H1 (cell line): ENCODE measurements around the gene GMCL2. TPM values are rescaled to one million over a fixed set of nuclear protein-coding genes. Genes with fewer than 3 reads are reported as not detected.
A peak's percentile ranks its signal among the peaks of the same experiment; 100 is the strongest.

Source experiments
- CTCF ChIA-PET: fragments of 300-600 bp; sonication (Branson Sonifier 250); formaldehyde crosslinking; loops from one replicate; lab custom pipeline; 2021; ENCODE audit not compliant: partially characterized antibody; lab: Charles Lee
- POLR2A ChIA-PET: fragments of 300-600 bp; sonication (Branson Sonifier 250); formaldehyde crosslinking; loops from one replicate; lab custom pipeline; 2021; ENCODE audit warnings: inconsistent platforms; ENCODE audit not compliant: partially characterized antibody; lab: Charles Lee
- DNase-seq, 2 experiments: peaks; one replicate each; pipeline versions ENCODE4 v3.0.0 to v3.0.0-alpha.2; 2010 to 2022; ENCODE audit warnings: low spot score in 2 of 2, low read depth in 1 of 2, mixed read lengths in 1 of 2
- FAIRE-seq: peaks from 2 replicates; lab custom pipeline; 2011; peaks lifted over from hg19 to GRCh38; lab: Jason Lieb, UNC
- H2AFZ ChIP-seq: 2 replicates; pipeline ENCODE4 v1.8.1; 2012; ENCODE audit warnings: low read length, inconsistent platforms
- H2AK5ac ChIP-seq: 2 replicates; pipeline ENCODE4 v1.6.1; 2013; ENCODE audit warnings: low read depth, low read length
- H2BK120ac ChIP-seq: replicated peaks from 2 replicates; pipeline ENCODE3; 2013; ENCODE audit warnings: low read depth, low read length, inconsistent platforms
- H2BK12ac ChIP-seq: 2 replicates; pipeline ENCODE4 v1.6.1; 2013; ENCODE audit warnings: low read depth, low read length
- H2BK15ac ChIP-seq: 2 replicates; pipeline ENCODE4 v1.6.1; 2013; ENCODE audit warnings: low read length
- H2BK20ac ChIP-seq: 2 replicates; pipeline ENCODE4 v1.6.1; 2013; ENCODE audit warnings: low read length
- H2BK5ac ChIP-seq: 2 replicates; pipeline ENCODE4 v1.6.1; 2013; ENCODE audit warnings: low read depth, low read length
- H3K14ac ChIP-seq: 2 replicates; pipeline ENCODE4 v1.6.1; 2013; ENCODE audit warnings: inconsistent platforms; ENCODE audit not compliant: insufficient read length
- H3K18ac ChIP-seq: 2 replicates; pipeline ENCODE4 v1.6.1; 2013; ENCODE audit warnings: low read length; ENCODE audit errors: extremely low read depth
- H3K23ac ChIP-seq: 2 replicates; pipeline ENCODE4 v1.6.1; 2013; ENCODE audit warnings: inconsistent platforms; ENCODE audit not compliant: insufficient read length
- H3K23me2 ChIP-seq: 2 replicates; pipeline ENCODE4 v1.6.1; 2013; ENCODE audit warnings: low read depth, low read length
- H3K27ac ChIP-seq: 2 replicates; pipeline ENCODE4 v1.6.1; 2011; ENCODE audit warnings: low read depth, low read length, inconsistent platforms
- H3K27me3 ChIP-seq, 4 experiments: replicated peaks in 1 of 4; 1 replicate in 1 of 4; 2 replicates in 3 of 4; pipeline versions ENCODE4 v1.6.1 to v1.8.1; 2011 to 2013; ENCODE audit warnings: low read length in 3 of 4, mild to moderate bottlenecking in 3 of 4, inconsistent platforms in 2 of 4, mixed read lengths in 2 of 4, moderate library complexity in 1 of 4; ENCODE audit not compliant: control insufficient read depth in 3 of 4, insufficient read depth in 3 of 4; ENCODE audit errors: extremely low read depth in 1 of 4
- H3K36me3 ChIP-seq, 4 experiments: 2 replicates each; pipeline versions ENCODE4 v1.6.1 to v1.8.1; 2011 to 2013; ENCODE audit warnings: mild to moderate bottlenecking in 4 of 4, low read length in 3 of 4, moderate library complexity in 2 of 4, control low read depth in 1 of 4, inconsistent platforms in 1 of 4; ENCODE audit not compliant: insufficient read depth in 4 of 4, control insufficient read depth in 2 of 4
- H3K4ac ChIP-seq: replicated peaks from 2 replicates; pipeline ENCODE3; 2013; ENCODE audit warnings: low read length, low read depth, mixed read lengths, inconsistent platforms; ENCODE audit not compliant: insufficient read length
- H3K4me1 ChIP-seq, 4 experiments: replicated peaks in 1 of 4; 1 replicate in 1 of 4; 2 replicates in 3 of 4; pipeline versions ENCODE4 v1.6.1 to v1.8.1; 2011 to 2013; ENCODE audit warnings: low read length in 3 of 4, inconsistent platforms in 2 of 4, mixed read lengths in 1 of 4; ENCODE audit not compliant: insufficient read depth in 4 of 4, control insufficient read depth in 3 of 4
- H3K4me2 ChIP-seq, 2 experiments: 2 replicates each; pipeline versions ENCODE4 v1.6.1 to v1.8.1; 2011 to 2013; ENCODE audit warnings: low read depth in 2 of 2, low read length in 2 of 2, control low read depth in 1 of 2, inconsistent platforms in 1 of 2, mild to moderate bottlenecking in 1 of 2; ENCODE audit not compliant: insufficient read depth in 1 of 2
- H3K4me3 ChIP-seq, 4 experiments: fragments of 200-600, 300-600 bp in 1 of 4; sonication (generic), shearing (Covaris generic), sonication (Bioruptor Twin) in 1 of 4; 2 replicates each; pipeline versions ENCODE4 v1.5.1 to v1.8.1; 2011 to 2016; ENCODE audit warnings: low read length in 4 of 4, low read depth in 3 of 4, control low read depth in 2 of 4, inconsistent platforms in 2 of 4, mild to moderate bottlenecking in 2 of 4, mixed read lengths in 1 of 4, moderate library complexity in 1 of 4; ENCODE audit not compliant: insufficient read depth in 2 of 4; ENCODE audit errors: extremely low read depth in 1 of 4
- H3K56ac ChIP-seq: replicated peaks from 2 replicates; pipeline ENCODE3; 2013; ENCODE audit warnings: low read depth, mild to moderate bottlenecking, mixed read lengths, low read length, inconsistent platforms; ENCODE audit not compliant: insufficient read length
- H3K79me1 ChIP-seq: 2 replicates; pipeline ENCODE4 v1.6.1; 2013; ENCODE audit warnings: low read depth, low read length, control low read depth
- H3K79me2 ChIP-seq, 2 experiments: 2 replicates each; pipeline versions ENCODE4 v1.6.1 to v1.8.1; 2012 to 2013; ENCODE audit warnings: low read length in 2 of 2, mild to moderate bottlenecking in 2 of 2, inconsistent platforms in 1 of 2; ENCODE audit not compliant: insufficient read depth in 2 of 2, control insufficient read depth in 1 of 2
- H3K9ac ChIP-seq, 4 experiments: replicated peaks in 1 of 4; 1 replicate in 1 of 4; 2 replicates in 3 of 4; pipeline versions ENCODE4 v1.6.1 to v1.8.1; 2011 to 2013; ENCODE audit warnings: low read depth in 3 of 4, low read length in 3 of 4, control low read depth in 2 of 4, mild to moderate bottlenecking in 2 of 4, moderate library complexity in 2 of 4, inconsistent platforms in 1 of 4; ENCODE audit errors: extremely low read depth in 1 of 4
- H3K9me3 ChIP-seq, 2 experiments: 2 replicates each; pipeline versions ENCODE4 v1.6.1 to v1.8.1; 2012 to 2013; ENCODE audit warnings: mild to moderate bottlenecking in 2 of 2, moderate library complexity in 2 of 2, control low read depth in 1 of 2, inconsistent platforms in 1 of 2, low read depth in 1 of 2, low read length in 1 of 2, mixed read lengths in 1 of 2; ENCODE audit not compliant: insufficient read depth in 2 of 2
- H4K20me1 ChIP-seq, 2 experiments: replicated peaks in 1 of 2; 2 replicates each; pipeline versions ENCODE3 to v1.8.1; 2011 to 2013; ENCODE audit warnings: inconsistent platforms in 2 of 2, low read length in 2 of 2, mild to moderate bottlenecking in 1 of 2; ENCODE audit not compliant: insufficient read depth in 2 of 2, control insufficient read depth in 1 of 2
- H4K5ac ChIP-seq: 2 replicates; pipeline ENCODE4 v1.6.1; 2013; ENCODE audit warnings: low read length, low read depth, mixed read lengths, inconsistent platforms; ENCODE audit not compliant: insufficient read length
- H4K8ac ChIP-seq: 2 replicates; pipeline ENCODE4 v1.8.0; 2013; ENCODE audit warnings: mild to moderate bottlenecking, moderate library complexity, low read length, inconsistent platforms; ENCODE audit not compliant: insufficient read depth; ENCODE audit errors: extremely low read depth
- H4K91ac ChIP-seq: replicated peaks from 2 replicates; pipeline ENCODE3; 2013; ENCODE audit warnings: low read length, mixed read lengths, inconsistent platforms; ENCODE audit not compliant: insufficient read length
- ATF2 ChIP-seq: IDR thresholded peaks from 2 replicates; pipeline ENCODE4 v1.6.1; 2012; ENCODE audit warnings: low read length, inconsistent platforms
- MAX ChIP-seq: IDR thresholded peaks from 2 replicates; pipeline ENCODE4 v1.6.1; 2012; ENCODE audit warnings: inconsistent platforms
- POLR2A ChIP-seq, 2 experiments: IDR thresholded peaks; 1 replicate in 1 of 2; 2 replicates in 1 of 2; pipeline ENCODE4 v1.6.1; 2011; ENCODE audit warnings: low read depth in 2 of 2, low read length in 2 of 2, mild to moderate bottlenecking in 2 of 2; ENCODE audit errors: control extremely low read depth in 1 of 2
- POLR2AphosphoS5 ChIP-seq: IDR thresholded peaks from 2 replicates; pipeline ENCODE4 v1.6.1; 2011; ENCODE audit warnings: low read depth, low read length
- USF2 ChIP-seq: IDR thresholded peaks from 2 replicates; pipeline ENCODE4 v1.6.1; 2011; ENCODE audit warnings: low read length, improper control_type of control experiment
- WGBS, 2 experiments: shearing (Covaris generic) in 1 of 2; methylation state at CpG; one replicate each; pipeline versions ENCODE4 v1.1.6 to v1.1.7; 2013 to 2015; ENCODE audit warnings: low lambda C conversion rate in 2 of 2, mixed read lengths in 2 of 2, inconsistent platforms in 1 of 2, low coverage in 1 of 2, missing lambda C conversion rate in 1 of 2; ENCODE audit not compliant: insufficient replicate concordance in 2 of 2, insufficient coverage in 1 of 2, insufficient read length in 1 of 2; ENCODE audit errors: extremely low coverage in 1 of 2, missing lambda C conversion rate in 1 of 2; 5-methylcytosine and 5-hydroxymethylcytosine counted together
- polyA plus RNA-seq, 7 experiments: library from polyadenylated mRNA; depleted of rRNA in 3 of 7; stranded (reverse) in 5 of 7; unstranded in 2 of 7; fragments of >200 nt in 5 of 7; fragments of 200-250 nt in 2 of 7; gene quantifications; 1 replicate in 5 of 7; 2 replicates in 1 of 7; 4 replicates in 1 of 7; pipeline versions ENCODE4 v1.2.1 to v1.2.3, GENCODE V29; 2011 to 2013; ENCODE audit warnings: missing spikeins in 2 of 7, mixed read lengths in 2 of 7
- total RNA-seq: library from RNA; stranded (reverse); fragmentation: NEBNext Ultra II Directional; extraction: Animal tissue kit (Norgen Biotek cat#: 25700); gene quantifications from 2 replicates; pipeline ENCODE4 v1.2.1, GENCODE V29; 2021

GMCL2 gene
- total and polyA plus RNA-seq, 2 of the 8 experiments (the other 6 are each of a cell fraction or from before 2014, with no cell fraction given) = 0.13 TPM; not detected in 1

- Histone ChIP-seq H4K5ac (no peak overlapping the region), H2BK15ac (no peak overlapping the region), H3K23ac (no peak overlapping the region), H2BK120ac (no peak overlapping the region), H3K4ac (no peak overlapping the region), H2BK20ac (no peak overlapping the region), H3K4me2 (no peak overlapping the region), H3K56ac (no peak overlapping the region), H3K27ac (no peak overlapping the region), H3K14ac (no peak overlapping the region), H3K18ac (no peak overlapping the region), H3K79me2 (peaks cover 0 to 18% of the 10 kb centered on the region in 2 experiments; a peak in 2 of 4 replicates), H3K27me3 (no peaks in the 10 kb centered on the region)
- 93% methylated on average over 3 of the region's 3 CpGs; no CpG with 5 or more reads in 1 of the 2 experiments for WGBS, 2 experiments
- POLR2A ChIA-PET = interaction anchor here (0.6 to 31.3 kb wide), 12 partner anchors 8 to 620 kb away, joined by 3 to 985 read pairs (median 4); partner anchors contain the start of genes GMCL2, HNRNPAB, NHP2 and PHYKPL
- TF ChIP-seq POLR2AphosphoS5 = peak; percentile 80
- peak; percentile 26; the same call in 1 of the 2 replicates for TF ChIP-seq ATF2
- TF ChIP-seq POLR2A (IDR thresholded peaks at IDR 0.05; ENCODE audit: control extremely low read depth in 1 of 2, low read depth in 2 of 2, low read length in 2 of 2) = peak; percentile 10 to 84
- no peak for TF ChIP-seq MAX
- TF ChIP-seq USF2 = peak; percentile 11; the same call in 1 of the 2 replicates
- TF ChIP-seq, all 59 proteins: peak for 4
- peaks cover 44 to 98% (median 65%) of the 10 kb centered on the region in 4 experiments for H3K36me3 ChIP-seq
- peaks cover 12% of the 10 kb centered on the region for H3K79me1 ChIP-seq
- peaks cover 0 to 5% (median 1%) of the 10 kb centered on the region in 4 experiments; a peak in 2 of 7 replicates for H3K4me1 ChIP-seq
- no peak overlapping the region for H2AK5ac ChIP-seq
- no peak overlapping the region for H4K8ac ChIP-seq
- CTCF ChIA-PET = interaction anchor here (0.6 to 2.6 kb wide), 6 partner anchors 16 to 138 kb away, joined by 3 to 8 read pairs (median 4); partner anchors contain the start of gene PHYKPL
- H2BK12ac ChIP-seq = no peak overlapping the region
- no peak overlapping the region for H4K91ac ChIP-seq
- no peaks in the 10 kb centered on the region for H3K9me3 ChIP-seq
- DNase-seq (no peak), FAIRE-seq (no peak)
- H4K20me1 ChIP-seq = peaks cover 40 to 44% of the 10 kb centered on the region in 2 experiments
- H3K9ac ChIP-seq = no peak overlapping the region
- no peak overlapping the region for H2AFZ ChIP-seq
- no peak overlapping the region for H2BK5ac ChIP-seq
- H3K23me2 ChIP-seq = no peaks in the 10 kb centered on the region
- no peak overlapping the region for H3K4me3 ChIP-seq
Observed at GRCh38 chr5:178212241-178213002, 25.3 kb upstream of the GMCL2 start.
